Fibroblast of lung (primary cell): ENCODE measurements around the gene UNC45B.

Experiments
- EZH2 ChIP-seq: IDR thresholded peaks from 2 replicates; pipeline ENCODE4 v1.5.1; 2012; ENCODE audit warnings: low read length, control low read depth, mild to moderate bottlenecking; ENCODE audit errors: missing control alignments
- TF ChIP-seq, protein P1 (sequence below), 2 donors: IDR thresholded peaks in 1 of 2; conservative IDR thresholded peaks in 1 of 2; 1 replicate in 1 of 2; 2 replicates in 1 of 2; pipeline ENCODE4 v1.5.1; 2011 to 2012; ENCODE audit warnings: low read length in 2 of 2, control low read depth in 1 of 2, inconsistent platforms in 1 of 2, low read depth in 1 of 2, mild to moderate bottlenecking in 1 of 2

DNA sequence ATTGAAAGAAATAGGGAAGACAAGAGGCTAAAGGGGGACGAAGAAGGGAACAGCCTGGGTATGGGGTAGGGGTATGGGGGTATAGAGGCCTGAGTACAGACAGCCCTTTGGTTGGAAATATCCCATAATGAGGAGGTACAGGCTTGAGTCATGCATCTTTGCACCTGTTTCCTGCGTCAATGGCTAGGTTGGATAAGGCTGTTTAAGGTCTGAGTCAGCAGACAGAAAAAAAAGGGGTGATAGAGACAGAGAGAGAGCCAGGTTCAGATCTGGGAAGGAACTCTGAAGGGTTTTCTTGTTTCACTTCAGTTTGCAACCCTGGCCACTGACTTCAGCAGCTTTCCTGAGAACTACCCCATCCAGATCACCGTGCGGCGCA is 17.7 kb upstream of the UNC45B start:
- TF ChIP-seq, protein P1, sequence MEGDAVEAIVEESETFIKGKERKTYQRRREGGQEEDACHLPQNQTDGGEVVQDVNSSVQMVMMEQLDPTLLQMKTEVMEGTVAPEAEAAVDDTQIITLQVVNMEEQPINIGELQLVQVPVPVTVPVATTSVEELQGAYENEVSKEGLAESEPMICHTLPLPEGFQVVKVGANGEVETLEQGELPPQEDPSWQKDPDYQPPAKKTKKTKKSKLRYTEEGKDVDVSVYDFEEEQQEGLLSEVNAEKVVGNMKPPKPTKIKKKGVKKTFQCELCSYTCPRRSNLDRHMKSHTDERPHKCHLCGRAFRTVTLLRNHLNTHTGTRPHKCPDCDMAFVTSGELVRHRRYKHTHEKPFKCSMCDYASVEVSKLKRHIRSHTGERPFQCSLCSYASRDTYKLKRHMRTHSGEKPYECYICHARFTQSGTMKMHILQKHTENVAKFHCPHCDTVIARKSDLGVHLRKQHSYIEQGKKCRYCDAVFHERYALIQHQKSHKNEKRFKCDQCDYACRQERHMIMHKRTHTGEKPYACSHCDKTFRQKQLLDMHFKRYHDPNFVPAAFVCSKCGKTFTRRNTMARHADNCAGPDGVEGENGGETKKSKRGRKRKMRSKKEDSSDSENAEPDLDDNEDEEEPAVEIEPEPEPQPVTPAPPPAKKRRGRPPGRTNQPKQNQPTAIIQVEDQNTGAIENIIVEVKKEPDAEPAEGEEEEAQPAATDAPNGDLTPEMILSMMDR (conservative IDR thresholded peaks at IDR 0.05 in 1 of 2, IDR thresholded peaks at IDR 0.05 in 1 of 2; ENCODE audit: low read depth in 1 of 2, low read length in 2 of 2), result no peak
- TF ChIP-seq EZH2, result no peak
